GM21825 (cell line): ENCODE measurements around the gene KDSR.

Experiments
- ATAC-seq: cut with Tn5 transposase; IDR thresholded peaks from one replicate; pipeline ENCODE4 v1.9.1; 2021; ENCODE audit warnings: mild to moderate bottlenecking, moderate library complexity; ENCODE audit not compliant: unreplicated experiment

Gene KDSR

GRCh38 chr18:63367053-63367953 is at the start of gene KDSR:
KDSR (minus strand) TSS chr18:63367206; CDS start chr18:63367118, 88 bp downstream.
- ATAC-seq: peak; percentile 86

GRCh38 chr18:63412953-63413352 is 45.9 kb upstream of the KDSR start:
- no peak for ATAC-seq

DNA sequence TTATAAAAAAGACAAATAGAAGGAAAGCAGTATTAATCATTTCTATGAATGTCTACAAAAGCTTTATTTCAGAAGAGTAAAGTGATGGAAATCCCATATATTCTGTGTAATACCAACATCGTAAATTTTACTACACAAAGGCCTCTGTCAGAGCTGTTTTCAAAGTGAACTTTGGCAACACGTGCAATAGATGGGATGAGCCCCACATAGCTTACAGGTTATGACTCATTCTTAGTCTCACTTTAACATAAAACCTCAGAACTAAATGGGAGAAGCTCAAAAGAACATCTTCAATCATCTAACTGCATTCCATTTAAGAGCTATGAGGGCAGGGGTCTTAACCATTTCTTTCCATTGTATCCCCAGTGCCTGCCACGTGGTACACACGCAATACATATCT is 43.8 kb upstream of the KDSR start:
- no peak for ATAC-seq

DNA sequence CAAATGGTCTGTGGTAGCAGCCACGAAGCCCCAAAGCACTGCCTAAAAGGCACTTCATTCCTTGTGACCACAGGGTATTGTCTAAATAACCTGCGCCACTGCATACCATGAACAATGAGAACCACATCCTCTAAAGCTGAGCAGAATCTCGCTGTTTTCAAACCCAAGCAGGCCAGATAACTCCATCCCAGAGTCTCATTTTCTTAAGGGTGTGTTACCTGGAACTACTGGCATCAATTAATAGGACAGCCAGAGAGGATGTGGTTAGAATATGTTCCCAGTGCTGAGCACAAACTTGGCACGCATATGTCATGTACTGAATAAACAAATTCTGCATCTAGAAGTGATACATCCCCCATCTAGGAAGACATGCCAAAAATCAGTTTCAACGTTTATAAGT is 42.3 kb upstream of the KDSR start:
- ATAC-seq: no peak

DNA sequence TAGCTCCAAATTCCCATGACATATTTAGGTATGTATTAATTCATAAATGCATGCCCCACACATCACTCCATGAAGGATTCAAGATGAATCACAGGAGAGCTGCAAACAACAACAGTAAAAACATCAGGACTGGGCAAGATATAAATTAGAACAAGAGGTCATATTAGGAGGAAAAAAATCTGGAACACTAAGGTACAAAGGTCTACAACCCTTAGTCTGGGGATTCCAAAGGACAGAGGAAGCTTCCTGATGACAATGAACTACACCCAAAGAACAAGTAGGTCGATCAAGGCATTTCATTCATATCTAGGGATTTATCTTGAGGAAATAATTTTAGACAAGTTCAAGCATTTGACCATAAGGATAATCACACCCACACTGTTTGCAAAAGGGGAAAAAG is 40.7 kb upstream of the KDSR start:
- ATAC-seq: no peak

DNA sequence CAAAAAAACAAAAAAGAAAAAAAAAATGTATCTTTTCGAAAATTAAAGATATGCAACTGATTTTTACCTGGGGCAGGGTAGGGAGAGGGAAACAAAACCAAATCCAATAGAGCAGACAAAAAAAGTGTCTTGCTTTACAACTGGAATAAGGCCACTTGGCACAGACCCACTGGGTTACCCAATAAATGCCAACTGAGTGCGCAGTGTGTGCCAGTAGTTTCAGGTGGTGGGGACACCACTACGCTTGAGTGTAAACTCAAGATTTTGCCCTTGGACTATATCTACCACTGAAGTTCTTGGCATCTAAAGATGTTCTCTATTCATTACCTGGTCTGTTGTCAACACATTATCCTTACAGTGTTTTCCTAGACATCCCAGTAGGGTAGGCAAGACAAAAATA is 39.0 kb upstream of the KDSR start:
- ATAC-seq: no peak

GRCh38 chr18:63402246-63403162 is 35.5 kb upstream of the KDSR start:
- no peak for ATAC-seq

- ATAC-seq: no peak
Observed at GRCh38 chr18:63399300-63399699, 32.3 kb upstream of the KDSR start.

DNA sequence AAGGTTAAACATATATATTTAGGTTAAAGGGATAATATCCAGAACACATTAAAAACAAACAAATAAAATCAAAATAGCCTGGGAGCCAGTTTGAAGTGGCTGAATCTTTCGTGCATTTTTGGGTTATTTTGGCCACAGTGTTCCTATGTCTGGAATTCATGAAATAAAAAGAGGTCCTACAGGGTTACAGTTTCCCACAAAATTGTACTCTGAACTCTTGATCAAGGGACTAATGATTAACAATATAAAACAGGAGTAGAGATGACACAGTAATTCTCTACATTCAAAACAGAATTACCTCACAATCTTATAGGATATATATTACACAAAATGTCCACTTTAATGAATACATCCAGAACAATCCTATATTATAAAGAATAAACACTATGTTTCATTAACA is 30.3 kb upstream of the KDSR start:
- ATAC-seq: no peak

GRCh38 chr18:63395503-63395902 is 28.5 kb upstream of the KDSR start:
- no peak for ATAC-seq

DNA sequence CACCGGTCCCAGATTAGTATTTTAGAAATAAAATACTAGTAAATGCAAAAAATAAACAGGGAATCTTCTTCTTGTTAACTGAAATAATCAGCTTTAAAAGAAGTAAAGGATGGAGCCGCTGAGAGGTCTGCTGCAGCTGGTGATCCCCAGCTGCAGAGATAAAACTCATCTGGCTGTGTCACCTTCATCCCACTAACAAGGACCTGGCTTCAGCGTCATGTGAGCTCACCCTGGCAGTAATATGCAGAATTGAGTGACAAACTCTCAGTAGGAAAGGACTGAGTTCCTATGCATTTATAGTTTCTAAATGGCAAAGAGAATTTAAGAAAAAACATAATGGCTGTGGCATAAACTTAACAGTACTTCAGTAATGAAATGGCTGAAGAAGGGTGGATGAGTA is 27.9 kb upstream of the KDSR start:
- ATAC-seq: no peak

- no peak for ATAC-seq
Observed at GRCh38 chr18:63387861-63388260, 20.9 kb upstream of the KDSR start.

DNA sequence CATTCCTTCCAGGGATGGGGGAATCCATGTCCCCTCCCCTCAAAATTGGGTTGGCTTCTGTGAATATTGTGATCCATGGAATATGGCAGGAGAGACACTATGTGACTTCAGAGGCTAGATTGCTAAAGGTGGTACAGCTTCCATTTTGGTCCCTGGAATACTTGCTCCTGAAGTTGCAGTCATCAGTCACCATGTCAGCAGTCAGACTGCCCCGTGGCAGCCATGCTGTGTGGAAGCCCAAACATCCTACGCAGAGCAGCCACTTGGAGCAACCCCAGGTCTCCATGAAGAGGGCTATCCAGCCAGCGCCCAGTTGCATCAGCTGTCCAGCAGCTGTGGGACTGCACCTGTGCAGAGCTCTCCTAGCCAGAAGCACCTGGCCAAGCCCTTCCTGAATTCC is 15.8 kb upstream of the KDSR start:
- ATAC-seq: no peak

DNA sequence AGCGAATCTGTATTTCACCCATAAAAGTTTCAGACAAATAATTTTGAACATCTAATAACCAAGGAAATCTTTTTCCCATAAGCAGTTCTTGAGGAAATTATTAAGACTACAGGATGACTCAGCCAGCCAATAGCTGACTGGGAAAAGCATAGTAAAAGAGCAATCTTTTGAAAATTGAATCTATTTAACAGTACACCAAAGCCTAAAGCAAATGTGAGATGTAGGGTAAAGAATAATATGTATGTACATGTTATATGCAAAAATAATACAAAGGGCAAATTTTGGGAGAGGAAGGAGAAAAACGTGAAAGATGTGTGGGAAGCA is 12.6 kb upstream of the KDSR start:
- no peak for ATAC-seq

- ATAC-seq: peak; percentile 48
Observed at GRCh38 chr18:63378919-63379638, 12.1 kb upstream of the KDSR start.

GRCh38 chr18:63377275-63377980 is 10.4 kb upstream of the KDSR start:
- no peak for ATAC-seq

DNA sequence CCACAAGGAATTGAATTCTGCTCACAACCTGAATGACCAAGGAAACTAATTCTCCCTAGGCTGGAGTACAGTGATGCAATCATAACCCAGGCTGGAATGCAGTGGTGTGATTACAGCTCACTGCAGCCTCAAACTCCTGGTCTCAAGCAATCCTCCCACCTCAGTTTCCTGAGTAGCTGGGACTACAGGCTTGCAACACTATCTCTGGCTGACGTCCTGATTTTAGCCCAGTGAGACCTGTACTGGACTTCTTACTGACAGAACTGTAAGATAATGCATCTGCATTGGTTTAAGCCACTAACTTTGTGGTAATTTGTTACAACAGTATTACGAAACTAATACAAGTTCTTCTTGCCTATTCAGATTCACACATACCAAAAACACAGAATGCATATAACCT is 9.5 kb upstream of the KDSR start:
- no peak for ATAC-seq

DNA sequence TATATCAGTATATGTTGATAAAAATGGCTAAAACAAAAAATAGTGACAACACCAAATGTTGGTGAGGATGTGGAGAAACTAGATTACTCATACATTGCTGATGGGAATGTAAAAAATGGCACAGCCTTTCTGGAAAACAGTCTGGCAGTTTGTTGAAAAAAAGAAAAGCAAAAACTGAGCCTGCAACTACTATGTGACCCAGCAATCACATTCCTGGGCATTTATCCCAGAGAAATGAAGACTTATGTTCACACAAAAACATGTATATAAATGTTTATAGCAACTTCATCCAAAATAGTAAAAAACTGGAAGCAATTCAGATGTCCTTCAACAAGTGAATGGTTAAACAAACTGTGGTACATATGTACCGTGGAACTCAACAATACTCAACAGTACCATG is 7.5 kb upstream of the KDSR start:
- ATAC-seq: no peak

DNA sequence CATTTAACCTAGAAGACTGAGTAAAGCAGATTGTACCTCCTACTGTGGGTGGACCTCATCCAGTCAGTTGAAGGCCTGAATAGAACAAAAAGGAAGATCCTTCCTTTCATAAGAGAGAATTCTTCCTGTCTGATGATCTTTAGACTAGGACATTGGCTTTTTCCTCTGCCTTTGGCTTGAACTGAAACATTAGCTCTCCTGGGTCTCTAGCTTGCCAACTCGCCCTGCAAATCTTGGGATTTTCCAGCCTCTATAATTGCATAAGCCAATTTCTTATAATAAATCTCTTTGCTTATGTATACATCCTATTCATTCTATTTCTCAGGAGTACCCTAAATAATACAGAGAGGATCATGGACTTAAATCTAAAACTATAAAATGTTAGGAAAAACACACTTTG is 6.2 kb upstream of the KDSR start:
- ATAC-seq: no peak

DNA sequence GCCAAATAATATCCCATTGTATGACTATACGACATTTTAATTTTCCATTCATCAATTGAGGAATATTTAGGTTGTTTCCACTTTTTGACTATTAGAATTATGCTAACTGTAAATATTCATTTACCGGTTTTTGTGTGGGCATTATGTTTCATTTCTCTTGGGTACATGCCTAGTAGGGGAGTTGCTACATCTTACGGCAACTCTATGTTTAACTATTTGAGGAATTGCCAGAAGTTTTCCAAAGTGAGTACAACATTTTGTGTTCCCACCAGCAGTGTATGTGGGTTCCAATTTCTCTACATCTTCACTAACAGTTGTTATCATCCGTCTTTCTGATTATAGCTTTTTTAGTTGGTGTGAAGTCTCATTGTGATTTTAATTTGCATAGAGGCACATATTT is 1.6 kb upstream of the KDSR start:
- no peak for ATAC-seq
